C4-2B (cell line): ENCODE measurements around the gene PCDHGA1.

Experiments used
- ZFX ChIP-seq: fragments of 450-650 bp; IDR thresholded peaks from 2 replicates; pipeline ENCODE4 v1.6.1; 2017
- TF ChIP-seq, protein P1 (sequence below): fragments of 450-650 bp; conservative IDR thresholded peaks from 2 replicates; pipeline ENCODE4 v1.5.1; 2017; ENCODE audit warnings: mild to moderate bottlenecking

DNA sequence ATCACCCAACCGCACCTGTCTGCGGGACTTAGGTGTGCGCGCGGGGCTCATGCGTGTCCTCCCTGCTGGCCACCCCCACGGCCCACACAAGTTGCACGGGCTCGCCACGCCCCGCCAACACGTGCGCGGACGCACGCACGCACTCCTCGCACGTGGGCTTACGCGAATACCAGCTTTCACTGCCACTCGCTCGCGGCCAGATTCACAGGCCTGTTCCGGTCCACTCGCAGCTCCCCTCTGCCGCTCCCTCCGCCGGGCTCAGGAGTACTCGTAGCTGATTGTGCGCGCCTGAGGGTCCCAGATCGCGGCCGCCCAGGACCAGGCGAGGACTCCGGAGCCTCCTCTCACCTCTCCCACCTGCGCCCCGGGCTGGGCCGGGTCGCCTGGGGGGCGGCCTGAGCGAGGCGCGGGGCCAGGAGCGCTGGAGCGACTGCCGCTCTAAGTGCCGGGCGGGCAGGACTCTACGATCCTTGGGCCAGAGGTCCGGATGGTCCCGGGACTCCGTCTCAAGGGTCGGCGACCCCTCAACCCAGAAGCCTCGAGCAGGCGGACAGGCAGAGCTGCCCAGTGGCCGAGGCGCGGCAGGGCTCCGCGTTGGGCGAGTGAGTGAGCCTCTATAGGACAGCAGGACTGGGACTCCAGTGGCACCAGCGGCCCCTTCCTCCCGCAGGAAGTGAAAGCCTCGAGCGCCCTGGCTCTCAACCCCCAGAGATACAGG lies 162.0 kb downstream of the PCDHGA1 start:
- TF ChIP-seq, protein P1, sequence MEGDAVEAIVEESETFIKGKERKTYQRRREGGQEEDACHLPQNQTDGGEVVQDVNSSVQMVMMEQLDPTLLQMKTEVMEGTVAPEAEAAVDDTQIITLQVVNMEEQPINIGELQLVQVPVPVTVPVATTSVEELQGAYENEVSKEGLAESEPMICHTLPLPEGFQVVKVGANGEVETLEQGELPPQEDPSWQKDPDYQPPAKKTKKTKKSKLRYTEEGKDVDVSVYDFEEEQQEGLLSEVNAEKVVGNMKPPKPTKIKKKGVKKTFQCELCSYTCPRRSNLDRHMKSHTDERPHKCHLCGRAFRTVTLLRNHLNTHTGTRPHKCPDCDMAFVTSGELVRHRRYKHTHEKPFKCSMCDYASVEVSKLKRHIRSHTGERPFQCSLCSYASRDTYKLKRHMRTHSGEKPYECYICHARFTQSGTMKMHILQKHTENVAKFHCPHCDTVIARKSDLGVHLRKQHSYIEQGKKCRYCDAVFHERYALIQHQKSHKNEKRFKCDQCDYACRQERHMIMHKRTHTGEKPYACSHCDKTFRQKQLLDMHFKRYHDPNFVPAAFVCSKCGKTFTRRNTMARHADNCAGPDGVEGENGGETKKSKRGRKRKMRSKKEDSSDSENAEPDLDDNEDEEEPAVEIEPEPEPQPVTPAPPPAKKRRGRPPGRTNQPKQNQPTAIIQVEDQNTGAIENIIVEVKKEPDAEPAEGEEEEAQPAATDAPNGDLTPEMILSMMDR, result no peak
- TF ChIP-seq ZFX, result no peak
